ENCODE results near the gene PDSS1.

Gene PDSS1

GRCh38 chr10:26735435-26735834, 37.9 kb downstream of the PDSS1 start:
- H3K27me3 ChIP-seq (replicated peaks; ENCODE audit: control insufficient read depth, insufficient read depth, low read length, poor library complexity, severe bottlenecking): no peaks in the 10 kb centered on the region
- no peak for DNase-seq
- H3K4me1 ChIP-seq (ENCODE audit: control insufficient read depth, insufficient read depth, low read length, poor library complexity, severe bottlenecking): peaks cover 3% of the 10 kb centered on the region
- H3K4me3 ChIP-seq (ENCODE audit: insufficient read depth, low read depth, low read length, poor library complexity, severe bottlenecking): no peak overlapping the region
- H3K36me3 ChIP-seq (ENCODE audit: control insufficient read depth, insufficient read depth, low read length): peaks cover 3% of the 10 kb centered on the region
- no peaks in the 10 kb centered on the region for H3K9me3 ChIP-seq (ENCODE audit: control insufficient read depth, low read length)
- no peak overlapping the region for H3K27ac ChIP-seq (ENCODE audit: insufficient read depth, low read length, poor library complexity, severe bottlenecking)

- H3K27ac ChIP-seq (ENCODE audit: insufficient read depth, low read length, poor library complexity, severe bottlenecking): no peak overlapping the region
These were observed 40.2 kb downstream of the PDSS1 start for GRCh38 chr10:26737730-26738129.

GRCh38 chr10:26738301-26738911, 40.9 kb downstream of the PDSS1 start:
- H3K4me1 ChIP-seq (ENCODE audit: control insufficient read depth, insufficient read depth, low read length, poor library complexity, severe bottlenecking): peaks cover 3% of the 10 kb centered on the region
- peak overlapping the region; percentile 28 for H3K27ac ChIP-seq (ENCODE audit: insufficient read depth, low read length, poor library complexity, severe bottlenecking)
- H3K36me3 ChIP-seq (ENCODE audit: control insufficient read depth, insufficient read depth, low read length): peaks cover 8% of the 10 kb centered on the region
- no peaks in the 10 kb centered on the region for H3K27me3 ChIP-seq (replicated peaks; ENCODE audit: control insufficient read depth, insufficient read depth, low read length, poor library complexity, severe bottlenecking)
- DNase-seq: no peak
- no peak overlapping the region for H3K4me3 ChIP-seq (ENCODE audit: insufficient read depth, low read depth, low read length, poor library complexity, severe bottlenecking)
- no peaks in the 10 kb centered on the region for H3K9me3 ChIP-seq (ENCODE audit: control insufficient read depth, low read length)

More at GRCh38 chr10:26737730-26738129, 40.2 kb downstream of the PDSS1 start:
- H3K4me3 ChIP-seq (ENCODE audit: insufficient read depth, low read depth, low read length, poor library complexity, severe bottlenecking): no peak overlapping the region
- H3K9me3 ChIP-seq (ENCODE audit: control insufficient read depth, low read length): no peaks in the 10 kb centered on the region
- no peaks in the 10 kb centered on the region for H3K27me3 ChIP-seq (replicated peaks; ENCODE audit: control insufficient read depth, insufficient read depth, low read length, poor library complexity, severe bottlenecking)
- peaks cover 3% of the 10 kb centered on the region for H3K4me1 ChIP-seq (ENCODE audit: control insufficient read depth, insufficient read depth, low read length, poor library complexity, severe bottlenecking)
- peaks cover 5% of the 10 kb centered on the region for H3K36me3 ChIP-seq (ENCODE audit: control insufficient read depth, insufficient read depth, low read length)
- DNase-seq: no peak

- Histone ChIP-seq H3K4me3 (ENCODE audit: insufficient read depth, low read depth, low read length, poor library complexity, severe bottlenecking) (no peak overlapping the region), H3K9me3 (ENCODE audit: control insufficient read depth, low read length) (no peaks in the 10 kb centered on the region), H3K36me3 (ENCODE audit: control insufficient read depth, insufficient read depth, low read length) (peaks cover 8% of the 10 kb centered on the region), H3K27me3 (replicated peaks; ENCODE audit: control insufficient read depth, insufficient read depth, low read length, poor library complexity, severe bottlenecking) (no peaks in the 10 kb centered on the region), H3K4me1 (ENCODE audit: control insufficient read depth, insufficient read depth, low read length, poor library complexity, severe bottlenecking) (peaks cover 3% of the 10 kb centered on the region), H3K27ac (ENCODE audit: insufficient read depth, low read length, poor library complexity, severe bottlenecking) (no peak overlapping the region)
- no peak for DNase-seq
These were observed 41.6 kb downstream of the PDSS1 start for GRCh38 chr10:26739071-26739631.

GRCh38 chr10:26741368-26741767, 43.9 kb downstream of the PDSS1 start:
- H3K27ac ChIP-seq (ENCODE audit: insufficient read depth, low read length, poor library complexity, severe bottlenecking): no peak overlapping the region
- no peaks in the 10 kb centered on the region for H3K9me3 ChIP-seq (ENCODE audit: control insufficient read depth, low read length)
- DNase-seq: no peak
- H3K36me3 ChIP-seq (ENCODE audit: control insufficient read depth, insufficient read depth, low read length): peaks cover 6% of the 10 kb centered on the region
- no peaks in the 10 kb centered on the region for H3K27me3 ChIP-seq (replicated peaks; ENCODE audit: control insufficient read depth, insufficient read depth, low read length, poor library complexity, severe bottlenecking)
- H3K4me1 ChIP-seq (ENCODE audit: control insufficient read depth, insufficient read depth, low read length, poor library complexity, severe bottlenecking): peaks cover 3% of the 10 kb centered on the region
- H3K4me3 ChIP-seq (ENCODE audit: insufficient read depth, low read depth, low read length, poor library complexity, severe bottlenecking): no peak overlapping the region

- no peak overlapping the region for H3K27ac ChIP-seq (ENCODE audit: insufficient read depth, low read length, poor library complexity, severe bottlenecking)
- no peaks in the 10 kb centered on the region for H3K9me3 ChIP-seq (ENCODE audit: control insufficient read depth, low read length)
- peaks cover under 1% of the 10 kb centered on the region for H3K4me1 ChIP-seq (ENCODE audit: control insufficient read depth, insufficient read depth, low read length, poor library complexity, severe bottlenecking)
- H3K36me3 ChIP-seq (ENCODE audit: control insufficient read depth, insufficient read depth, low read length): peaks cover 12% of the 10 kb centered on the region
- no peak for DNase-seq
- no peaks in the 10 kb centered on the region for H3K27me3 ChIP-seq (replicated peaks; ENCODE audit: control insufficient read depth, insufficient read depth, low read length, poor library complexity, severe bottlenecking)
- no peak overlapping the region for H3K4me3 ChIP-seq (ENCODE audit: insufficient read depth, low read depth, low read length, poor library complexity, severe bottlenecking)
These were observed 45.6 kb downstream of the PDSS1 start for GRCh38 chr10:26743091-26743490.

- no peak for DNase-seq
- no peaks in the 10 kb centered on the region for H3K9me3 ChIP-seq (ENCODE audit: control insufficient read depth, low read length)
- no peaks in the 10 kb centered on the region for H3K27me3 ChIP-seq (replicated peaks; ENCODE audit: control insufficient read depth, insufficient read depth, low read length, poor library complexity, severe bottlenecking)
- no peak overlapping the region for H3K4me3 ChIP-seq (ENCODE audit: insufficient read depth, low read depth, low read length, poor library complexity, severe bottlenecking)
- no peaks in the 10 kb centered on the region for H3K4me1 ChIP-seq (ENCODE audit: control insufficient read depth, insufficient read depth, low read length, poor library complexity, severe bottlenecking)
- H3K36me3 ChIP-seq (ENCODE audit: control insufficient read depth, insufficient read depth, low read length): peaks cover 17% of the 10 kb centered on the region
- H3K27ac ChIP-seq (ENCODE audit: insufficient read depth, low read length, poor library complexity, severe bottlenecking): no peak overlapping the region
These were observed 46.3 kb downstream of the PDSS1 start for GRCh38 chr10:26743841-26744240.

GRCh38 chr10:26746061-26746460, 48.6 kb downstream of the PDSS1 start:
- H3K27ac ChIP-seq (ENCODE audit: insufficient read depth, low read length, poor library complexity, severe bottlenecking): no peak overlapping the region
- no peak for DNase-seq
- no peaks in the 10 kb centered on the region for H3K4me1 ChIP-seq (ENCODE audit: control insufficient read depth, insufficient read depth, low read length, poor library complexity, severe bottlenecking)
- H3K9me3 ChIP-seq (ENCODE audit: control insufficient read depth, low read length): no peaks in the 10 kb centered on the region
- H3K36me3 ChIP-seq (ENCODE audit: control insufficient read depth, insufficient read depth, low read length): peaks cover 29% of the 10 kb centered on the region
- no peak overlapping the region for H3K4me3 ChIP-seq (ENCODE audit: insufficient read depth, low read depth, low read length, poor library complexity, severe bottlenecking)
- H3K27me3 ChIP-seq (replicated peaks; ENCODE audit: control insufficient read depth, insufficient read depth, low read length, poor library complexity, severe bottlenecking): no peaks in the 10 kb centered on the region

GRCh38 chr10:26755443-26755903, 58.0 kb downstream of the PDSS1 start:
- no peaks in the 10 kb centered on the region for H3K9me3 ChIP-seq (ENCODE audit: control insufficient read depth, low read length)
- H3K36me3 ChIP-seq (ENCODE audit: control insufficient read depth, insufficient read depth, low read length): peaks cover 24% of the 10 kb centered on the region
- H3K4me3 ChIP-seq (ENCODE audit: insufficient read depth, low read depth, low read length, poor library complexity, severe bottlenecking): no peak overlapping the region
- H3K27me3 ChIP-seq (replicated peaks; ENCODE audit: control insufficient read depth, insufficient read depth, low read length, poor library complexity, severe bottlenecking): no peaks in the 10 kb centered on the region
- no peaks in the 10 kb centered on the region for H3K4me1 ChIP-seq (ENCODE audit: control insufficient read depth, insufficient read depth, low read length, poor library complexity, severe bottlenecking)
- H3K27ac ChIP-seq (ENCODE audit: insufficient read depth, low read length, poor library complexity, severe bottlenecking): no peak overlapping the region
- DNase-seq: no peak

GRCh38 chr10:26759008-26759407, 61.5 kb downstream of the PDSS1 start:
- no peak overlapping the region for H3K4me3 ChIP-seq (ENCODE audit: insufficient read depth, low read depth, low read length, poor library complexity, severe bottlenecking)

More at GRCh38 chr10:26759008-26759407, 61.5 kb downstream of the PDSS1 start:
- H3K36me3 ChIP-seq (ENCODE audit: control insufficient read depth, insufficient read depth, low read length): peaks cover 34% of the 10 kb centered on the region
- no peak overlapping the region for H3K27ac ChIP-seq (ENCODE audit: insufficient read depth, low read length, poor library complexity, severe bottlenecking)
- H3K9me3 ChIP-seq (ENCODE audit: control insufficient read depth, low read length): no peaks in the 10 kb centered on the region
- no peaks in the 10 kb centered on the region for H3K27me3 ChIP-seq (replicated peaks; ENCODE audit: control insufficient read depth, insufficient read depth, low read length, poor library complexity, severe bottlenecking)
- DNase-seq: no peak
- H3K4me1 ChIP-seq (ENCODE audit: control insufficient read depth, insufficient read depth, low read length, poor library complexity, severe bottlenecking): no peaks in the 10 kb centered on the region

All from effector memory CD4-positive, alpha-beta T cell (primary cell).